ENCODE results near the gene SDCCAG8. TPM values are rescaled to one million over a fixed set of nuclear protein-coding genes. Genes with fewer than 3 reads are reported as not detected.

Gene SDCCAG8
- total and polyA plus RNA-seq, 4 donors = 8.5 to 25.8 (median 17.5) TPM

- no peak overlapping the region for H3K4me3 ChIP-seq (ENCODE audit: low read depth in 1 of 3, low read length in 3 of 3)
- peak overlapping the region in 1 of 2 donors; percentile 69 for H3K9ac ChIP-seq (ENCODE audit: low read depth in 1 of 2, low read length in 2 of 2)
- peak overlapping the region; percentile 61 to 77 for H3K27ac ChIP-seq (ENCODE audit: low read depth in 1 of 2, low read length in 2 of 2)
- peaks cover 5 to 43% (median 12%) of the 10 kb centered on the region in 4 donors for H3K4me1 ChIP-seq (ENCODE audit: control insufficient read depth in 4 of 4, insufficient read depth in 4 of 4, low read length in 3 of 4)
- H3K36me3 ChIP-seq (ENCODE audit: control insufficient read depth in 4 of 4, insufficient read depth in 3 of 4, low read depth in 1 of 4, low read length in 3 of 4) = no peaks in the 10 kb centered on the region
- TF ChIP-seq RAD21 (IDR thresholded peaks at IDR 0.05) (no peak), TAF1 (conservative IDR thresholded peaks at IDR 0.05) (no peak), CTCF (IDR thresholded peaks at IDR 0.05; ENCODE audit: low read depth, low read length, missing input control) (no peak), RXRA (IDR thresholded peaks at IDR 0.05) (no peak), YY1 (IDR thresholded peaks at IDR 0.05) (no peak), ATF3 (IDR thresholded peaks at IDR 0.05) (no peak), NR2F2 (IDR thresholded peaks at IDR 0.05) (no peak), MAX (IDR thresholded peaks at IDR 0.05) (no peak), FOXA1 (IDR thresholded peaks at IDR 0.05) (no peak), HNF4G (IDR thresholded peaks at IDR 0.05) (no peak), EGR1 (IDR thresholded peaks at IDR 0.05; ENCODE audit: low read depth in 2 of 2) (no peak), HNF4A (conservative IDR thresholded peaks at IDR 0.05) (no peak), JUND (IDR thresholded peaks at IDR 0.05) (no peak), FOXA2 (IDR thresholded peaks at IDR 0.05) (no peak)
- H3K9me3 ChIP-seq (ENCODE audit: control insufficient read depth in 4 of 4, low read length in 3 of 4) = no peaks in the 10 kb centered on the region
- DNase-seq (ENCODE audit: low spot score) = no peak
- no peaks in the 10 kb centered on the region for H3K27me3 ChIP-seq (ENCODE audit: control insufficient read depth in 4 of 4, insufficient read depth in 4 of 4, low read length in 3 of 4)
Observed at GRCh38 chr1:243396424-243396823, 140.6 kb downstream of the SDCCAG8 start.

GRCh38 chr1:243396876-243397275, 141.0 kb downstream of the SDCCAG8 start:
- WGBS = 40% methylated on average over 5 of the region's 5 CpGs
- H3K4me3 ChIP-seq (ENCODE audit: low read depth in 1 of 3, low read length in 3 of 3) = no peak overlapping the region
- H3K27ac ChIP-seq (ENCODE audit: low read depth in 1 of 2, low read length in 2 of 2) = peak overlapping the region; percentile 61 to 77
- H3K36me3 ChIP-seq (ENCODE audit: control insufficient read depth in 4 of 4, insufficient read depth in 3 of 4, low read depth in 1 of 4, low read length in 3 of 4) = no peaks in the 10 kb centered on the region
- peak overlapping the region in 1 of 2 donors; percentile 69 for H3K9ac ChIP-seq (ENCODE audit: low read depth in 1 of 2, low read length in 2 of 2)
- no peaks in the 10 kb centered on the region for H3K9me3 ChIP-seq (ENCODE audit: control insufficient read depth in 4 of 4, low read length in 3 of 4)
- H3K4me1 ChIP-seq (ENCODE audit: control insufficient read depth in 4 of 4, insufficient read depth in 4 of 4, low read length in 3 of 4) = peaks cover 3 to 43% (median 12%) of the 10 kb centered on the region in 4 donors
- no peaks in the 10 kb centered on the region for H3K27me3 ChIP-seq (ENCODE audit: control insufficient read depth in 4 of 4, insufficient read depth in 4 of 4, low read length in 3 of 4)
- peak in 1 of 2 donors; percentile 10 for TF ChIP-seq RXRA (IDR thresholded peaks at IDR 0.05)
- no peak for TF ChIP-seq EGR1 (IDR thresholded peaks at IDR 0.05; ENCODE audit: low read depth in 2 of 2)
- peak; percentile 56 for TF ChIP-seq MAX (IDR thresholded peaks at IDR 0.05)
- peak in 1 of 2 donors; percentile 22 for TF ChIP-seq RAD21 (IDR thresholded peaks at IDR 0.05)
- no peak for TF ChIP-seq GABPA (IDR thresholded peaks at IDR 0.05 in 1 of 2, conservative IDR thresholded peaks at IDR 0.05 in 1 of 2)
- TF ChIP-seq, protein P1, sequence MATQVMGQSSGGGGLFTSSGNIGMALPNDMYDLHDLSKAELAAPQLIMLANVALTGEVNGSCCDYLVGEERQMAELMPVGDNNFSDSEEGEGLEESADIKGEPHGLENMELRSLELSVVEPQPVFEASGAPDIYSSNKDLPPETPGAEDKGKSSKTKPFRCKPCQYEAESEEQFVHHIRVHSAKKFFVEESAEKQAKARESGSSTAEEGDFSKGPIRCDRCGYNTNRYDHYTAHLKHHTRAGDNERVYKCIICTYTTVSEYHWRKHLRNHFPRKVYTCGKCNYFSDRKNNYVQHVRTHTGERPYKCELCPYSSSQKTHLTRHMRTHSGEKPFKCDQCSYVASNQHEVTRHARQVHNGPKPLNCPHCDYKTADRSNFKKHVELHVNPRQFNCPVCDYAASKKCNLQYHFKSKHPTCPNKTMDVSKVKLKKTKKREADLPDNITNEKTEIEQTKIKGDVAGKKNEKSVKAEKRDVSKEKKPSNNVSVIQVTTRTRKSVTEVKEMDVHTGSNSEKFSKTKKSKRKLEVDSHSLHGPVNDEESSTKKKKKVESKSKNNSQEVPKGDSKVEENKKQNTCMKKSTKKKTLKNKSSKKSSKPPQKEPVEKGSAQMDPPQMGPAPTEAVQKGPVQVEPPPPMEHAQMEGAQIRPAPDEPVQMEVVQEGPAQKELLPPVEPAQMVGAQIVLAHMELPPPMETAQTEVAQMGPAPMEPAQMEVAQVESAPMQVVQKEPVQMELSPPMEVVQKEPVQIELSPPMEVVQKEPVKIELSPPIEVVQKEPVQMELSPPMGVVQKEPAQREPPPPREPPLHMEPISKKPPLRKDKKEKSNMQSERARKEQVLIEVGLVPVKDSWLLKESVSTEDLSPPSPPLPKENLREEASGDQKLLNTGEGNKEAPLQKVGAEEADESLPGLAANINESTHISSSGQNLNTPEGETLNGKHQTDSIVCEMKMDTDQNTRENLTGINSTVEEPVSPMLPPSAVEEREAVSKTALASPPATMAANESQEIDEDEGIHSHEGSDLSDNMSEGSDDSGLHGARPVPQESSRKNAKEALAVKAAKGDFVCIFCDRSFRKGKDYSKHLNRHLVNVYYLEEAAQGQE (IDR thresholded peaks at IDR 0.05) = no peak
- TF ChIP-seq ZBTB33 (IDR thresholded peaks at IDR 0.05) = peak; percentile 16
- no peak for TF ChIP-seq ATF3 (IDR thresholded peaks at IDR 0.05)
- TF ChIP-seq NR2F2 (IDR thresholded peaks at IDR 0.05) = no peak
- no peak for TF ChIP-seq HNF4G (IDR thresholded peaks at IDR 0.05)
- TF ChIP-seq HNF4A (conservative IDR thresholded peaks at IDR 0.05) = peak; percentile 24 to 27
- peak; percentile 51 for TF ChIP-seq YY1 (IDR thresholded peaks at IDR 0.05)
- no peak for TF ChIP-seq CTCF (IDR thresholded peaks at IDR 0.05; ENCODE audit: low read depth, low read length, missing input control)
- no peak for TF ChIP-seq JUND (IDR thresholded peaks at IDR 0.05)
- TF ChIP-seq SP1 (IDR thresholded peaks at IDR 0.05) = peak; percentile 14
- no peak for TF ChIP-seq FOXA1 (IDR thresholded peaks at IDR 0.05)
- no peak for TF ChIP-seq FOXA2 (IDR thresholded peaks at IDR 0.05)
- DNase-seq (ENCODE audit: low spot score) = no peak
